Uterus (tissue), 4 donors: ENCODE measurements around the gene ITGAV. TPM values are rescaled to one million over a fixed set of nuclear protein-coding genes. Genes with fewer than 3 reads are reported as not detected.

Source experiments
- DNase-seq, 2 donors: peaks; one replicate each; pipeline ENCODE4 v3.0.0-alpha.2; 2019 to 2020
- H3K27ac ChIP-seq, 2 donors: fragments of 200-600 bp; sonication (generic); 1 replicate in 1 of 2; 2 replicates in 1 of 2; pipeline ENCODE4 v1.5.1; 2016 to 2018
- H3K27me3 ChIP-seq, 2 donors: fragments of 200-600 bp; sonication (generic); one replicate each; pipeline ENCODE4 v1.5.1; 2018 to 2019; ENCODE audit warnings: control low read depth in 1 of 2
- H3K36me3 ChIP-seq, 2 donors: fragments of 200-600 bp; sonication (generic); one replicate each; pipeline ENCODE4 v1.5.1; 2019; ENCODE audit warnings: control low read depth in 1 of 2
- H3K4me1 ChIP-seq, 2 donors: fragments of 200-600 bp; sonication (generic); one replicate each; pipeline ENCODE4 v1.5.1; 2018 to 2019; ENCODE audit warnings: control low read depth in 1 of 2
- H3K4me3 ChIP-seq, 2 donors: fragments of 200-600 bp; sonication (generic); 1 replicate in 1 of 2; 2 replicates in 1 of 2; pipeline ENCODE4 v1.5.1; 2018 to 2019; ENCODE audit warnings: mild to moderate bottlenecking in 1 of 2
- H3K9me3 ChIP-seq, 2 donors: fragments of 200-600 bp; sonication (generic); one replicate each; pipeline ENCODE4 v1.5.1; 2019; ENCODE audit warnings: control low read depth in 1 of 2
- POLR2A ChIP-seq, 2 donors: fragments of 450-650 bp; IDR thresholded peaks; one replicate each; pipeline ENCODE4 v1.6.1; 2016; ENCODE audit warnings: antibody characterized with exemption in 2 of 2, mild to moderate bottlenecking in 1 of 2, moderate library complexity in 1 of 2
- intact Hi-C: fragments of 100-400 bp; cut with DNase I; formaldehyde crosslinking; loops from one replicate; pipeline ENCODE4 v1.15.1; 2023; ENCODE audit warnings: low total_unique reads
- total RNA-seq, 4 donors: library from RNA; depleted of rRNA in 3 of 4; stranded (reverse); fragments of >200 nt in 3 of 4; gene quantifications; one replicate each; pipeline versions ENCODE4 v1.1.0 to v1.2.4, GENCODE V29; 2014 to 2023
- TF ChIP-seq, protein P1 (sequence below), 4 experiments: fragments of 200-600 bp in 2 of 4; fragments of 450-650 bp in 2 of 4; sonication (generic) in 2 of 4; IDR thresholded peaks; one replicate each; pipeline ENCODE4 v1.5.1; 2016 to 2019; ENCODE audit warnings: antibody characterized with exemption in 4 of 4, mild to moderate bottlenecking in 2 of 4, moderate library complexity in 1 of 4
- donor health status: DM: yes; HTN: yes; CAD: no.

ITGAV gene
- total RNA-seq, 4 donors from 2014 or later, result 76.9 to 232 (median 104) TPM

GRCh38 chr2:186546846-186547245 lies 43.0 kb upstream of the ITGAV start:
- intact Hi-C loops, result no loop called here
- peak overlapping the region in 1 of 2 donors; percentile 64 for H3K27ac ChIP-seq

GRCh38 chr2:186551323-186552050 lies 38.4 kb upstream of the ITGAV start:
- H3K4me3 ChIP-seq, result no peak overlapping the region
- no peak overlapping the region for H3K27ac ChIP-seq
- DNase-seq, result no peak
- no peaks in the 10 kb centered on the region for H3K36me3 ChIP-seq
- no peaks in the 10 kb centered on the region for H3K4me1 ChIP-seq
- H3K9me3 ChIP-seq, result no peaks in the 10 kb centered on the region
- intact Hi-C loops, result no loop called here
- TF ChIP-seq, protein P1, sequence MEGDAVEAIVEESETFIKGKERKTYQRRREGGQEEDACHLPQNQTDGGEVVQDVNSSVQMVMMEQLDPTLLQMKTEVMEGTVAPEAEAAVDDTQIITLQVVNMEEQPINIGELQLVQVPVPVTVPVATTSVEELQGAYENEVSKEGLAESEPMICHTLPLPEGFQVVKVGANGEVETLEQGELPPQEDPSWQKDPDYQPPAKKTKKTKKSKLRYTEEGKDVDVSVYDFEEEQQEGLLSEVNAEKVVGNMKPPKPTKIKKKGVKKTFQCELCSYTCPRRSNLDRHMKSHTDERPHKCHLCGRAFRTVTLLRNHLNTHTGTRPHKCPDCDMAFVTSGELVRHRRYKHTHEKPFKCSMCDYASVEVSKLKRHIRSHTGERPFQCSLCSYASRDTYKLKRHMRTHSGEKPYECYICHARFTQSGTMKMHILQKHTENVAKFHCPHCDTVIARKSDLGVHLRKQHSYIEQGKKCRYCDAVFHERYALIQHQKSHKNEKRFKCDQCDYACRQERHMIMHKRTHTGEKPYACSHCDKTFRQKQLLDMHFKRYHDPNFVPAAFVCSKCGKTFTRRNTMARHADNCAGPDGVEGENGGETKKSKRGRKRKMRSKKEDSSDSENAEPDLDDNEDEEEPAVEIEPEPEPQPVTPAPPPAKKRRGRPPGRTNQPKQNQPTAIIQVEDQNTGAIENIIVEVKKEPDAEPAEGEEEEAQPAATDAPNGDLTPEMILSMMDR (IDR thresholded peaks at IDR 0.05), result no peak
- no peak for TF ChIP-seq POLR2A (IDR thresholded peaks at IDR 0.05)
- no peaks in the 10 kb centered on the region for H3K27me3 ChIP-seq

More at GRCh38 chr2:186546846-186547245, 43.0 kb upstream of the ITGAV start:
- Histone ChIP-seq H3K36me3 (no peaks in the 10 kb centered on the region), H3K9me3 (no peaks in the 10 kb centered on the region), H3K4me3 (no peak overlapping the region), H3K4me1 (peaks cover 4 to 7% of the 10 kb centered on the region in 2 donors), H3K27me3 (no peaks in the 10 kb centered on the region)
- no peak for TF ChIP-seq POLR2A (IDR thresholded peaks at IDR 0.05)
- TF ChIP-seq, protein P1 (IDR thresholded peaks at IDR 0.05), result no peak
- no peak for DNase-seq

DNA sequence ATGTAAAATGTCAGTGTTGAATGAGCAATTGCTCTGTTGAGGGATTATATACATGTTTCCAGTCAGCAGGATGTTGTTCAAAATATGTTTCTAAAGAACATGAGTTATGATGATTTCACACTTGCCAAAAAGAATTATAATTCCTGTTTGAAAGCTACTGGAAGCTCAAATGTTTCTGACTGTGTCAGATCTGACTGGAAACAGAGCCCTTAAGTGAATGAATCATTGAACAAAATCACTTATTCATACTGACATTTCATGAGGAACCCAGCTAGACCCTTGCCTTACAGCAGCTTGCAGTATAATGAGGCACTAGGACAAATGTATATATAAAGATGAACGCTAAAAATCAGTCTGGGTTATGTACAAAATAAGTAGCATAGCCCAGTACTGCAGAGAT lies 35.4 kb upstream of the ITGAV start:
- TF ChIP-seq, protein P1 (IDR thresholded peaks at IDR 0.05), result no peak
- no peak for TF ChIP-seq POLR2A (IDR thresholded peaks at IDR 0.05)
- H3K9me3 ChIP-seq, result no peaks in the 10 kb centered on the region
- no peak overlapping the region for H3K4me3 ChIP-seq
- no peaks in the 10 kb centered on the region for H3K27me3 ChIP-seq
- H3K36me3 ChIP-seq, result no peaks in the 10 kb centered on the region
- intact Hi-C loops, result no loop called here
- no peak overlapping the region for H3K27ac ChIP-seq
- H3K4me1 ChIP-seq, result no peaks in the 10 kb centered on the region
- DNase-seq, result no peak

- Histone ChIP-seq H3K27me3 (no peaks in the 10 kb centered on the region), H3K27ac (no peak overlapping the region), H3K36me3 (no peaks in the 10 kb centered on the region), H3K4me1 (no peaks in the 10 kb centered on the region), H3K4me3 (no peak overlapping the region), H3K9me3 (no peaks in the 10 kb centered on the region)
- TF ChIP-seq POLR2A (IDR thresholded peaks at IDR 0.05), result no peak
- TF ChIP-seq, protein P1 (IDR thresholded peaks at IDR 0.05), result no peak
- DNase-seq, result no peak
- intact Hi-C loops, result no loop called here
Measured at GRCh38 chr2:186554850-186555671, 34.8 kb upstream of the ITGAV start.
